ENCODE results near the gene SELENOW. TPM values are rescaled to one million over a fixed set of nuclear protein-coding genes. Genes with fewer than 3 reads are reported as not detected.
"Not testable (repeated sequence)": the region's sequence is repeated elsewhere in the genome, so short reads cannot be mapped to it uniquely, and the experiment has no call there.

Gene SELENOW
- total RNA-seq, 1 experiment from 2014 or later: 124 TPM

GRCh38 chr19:47756627-47756929 lies 21.9 kb upstream of the SELENOW start:
- DNase-seq (ENCODE audit: low read depth): no peak

- DNase-seq (ENCODE audit: low read depth): no peak
Measured at GRCh38 chr19:47756953-47757608, 21.4 kb upstream of the SELENOW start.

DNA sequence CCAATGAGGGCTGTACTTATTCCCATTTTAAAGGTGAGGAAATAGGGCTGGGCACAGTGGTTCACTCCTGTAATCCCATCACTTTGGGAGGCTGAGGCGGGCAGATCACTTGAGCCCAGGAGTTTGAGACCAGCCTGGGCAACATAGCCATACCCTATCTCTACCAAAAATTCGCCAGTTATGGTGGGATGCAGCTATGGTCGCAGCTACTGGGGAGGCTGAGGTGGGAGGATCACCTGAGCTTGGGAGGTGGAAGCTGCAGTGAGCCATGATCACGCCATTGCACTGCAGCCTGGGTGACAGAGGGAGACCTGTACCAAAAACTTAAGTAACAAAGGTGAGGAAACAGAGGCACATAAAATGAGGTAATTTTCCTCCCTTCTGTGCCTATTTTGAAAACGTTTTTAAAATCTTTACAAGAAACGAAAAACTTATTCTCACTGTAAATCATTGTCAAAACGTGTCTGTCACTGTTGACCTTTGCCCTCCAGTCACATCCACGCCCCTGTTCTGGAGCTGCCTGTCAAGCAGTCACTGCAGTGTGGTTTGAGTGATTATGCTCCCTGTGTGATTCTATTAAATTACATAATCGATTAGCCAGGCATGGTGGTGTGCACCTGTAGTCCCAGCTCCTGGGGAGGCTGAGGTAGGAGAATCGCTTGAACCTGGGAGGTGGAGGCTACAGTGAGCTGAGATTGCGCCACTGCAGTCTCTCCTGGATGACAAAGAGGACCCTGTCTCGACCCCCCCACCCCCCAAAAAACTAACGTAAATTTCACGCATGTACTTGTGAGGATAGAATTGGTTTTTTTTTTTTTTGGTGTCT lies 20.7 kb upstream of the SELENOW start:
- no peak for DNase-seq (ENCODE audit: low read depth)

DNA sequence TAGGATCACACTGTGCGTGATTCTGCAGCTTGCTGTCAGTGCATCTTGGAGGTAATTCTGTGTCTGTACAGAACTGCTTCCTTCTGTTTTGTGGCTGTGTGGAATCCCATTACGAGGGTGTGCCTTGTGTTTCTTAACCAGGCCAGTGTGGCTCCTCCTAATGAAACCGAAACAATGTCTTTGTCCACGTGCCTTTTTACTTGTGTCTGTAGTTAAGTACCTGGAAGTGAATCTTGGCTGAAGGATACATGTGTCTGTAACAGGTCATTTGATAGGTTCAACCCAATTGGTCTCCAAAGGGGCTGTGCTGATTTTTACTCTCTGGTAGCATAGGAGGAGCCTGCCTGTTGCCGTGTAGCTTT lies 20.1 kb upstream of the SELENOW start:
- DNase-seq (ENCODE audit: low read depth): no peak

- DNase-seq (ENCODE audit: low read depth): no peak
Measured at GRCh38 chr19:47760632-47760999, 17.9 kb upstream of the SELENOW start.

- no peak for DNase-seq (ENCODE audit: low read depth)
Measured at GRCh38 chr19:47761566-47761965, 16.9 kb upstream of the SELENOW start.

GRCh38 chr19:47762151-47762550 lies 16.4 kb upstream of the SELENOW start:
- no peak for DNase-seq (ENCODE audit: low read depth)

DNA sequence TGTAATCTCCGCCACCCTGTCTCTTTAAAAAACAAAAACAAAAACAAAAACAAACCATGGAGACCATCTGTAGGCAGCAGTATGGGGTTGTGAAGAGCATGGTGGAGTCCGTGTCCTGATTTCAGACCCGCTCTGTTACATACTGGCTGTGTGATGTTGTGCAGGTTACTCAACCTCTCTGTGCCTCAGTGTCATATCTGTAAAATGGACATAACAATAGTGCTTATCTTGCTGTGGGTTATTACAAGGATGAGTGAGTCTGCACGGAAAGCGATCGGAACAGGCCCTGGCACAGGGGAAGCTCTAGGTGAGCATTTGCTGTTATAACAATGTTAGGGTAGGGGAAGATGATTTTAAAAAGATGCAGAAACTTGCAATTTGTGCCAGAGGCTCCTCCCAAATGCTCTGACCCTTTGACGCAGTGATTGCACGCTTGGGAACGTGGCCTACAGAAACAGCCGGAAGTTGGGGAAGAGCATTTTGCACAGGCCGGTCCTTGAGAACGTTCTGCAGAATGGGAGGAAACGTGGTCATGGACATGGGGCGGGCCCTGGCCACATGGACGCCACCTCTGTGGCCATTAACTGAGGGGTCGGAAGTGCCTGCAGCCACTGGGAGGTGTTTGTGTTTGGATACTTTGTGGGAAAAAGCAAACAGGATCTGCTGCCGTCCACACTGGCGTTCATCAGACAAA lies 15.7 kb upstream of the SELENOW start:
- DNase-seq (ENCODE audit: low read depth): no peak

DNA sequence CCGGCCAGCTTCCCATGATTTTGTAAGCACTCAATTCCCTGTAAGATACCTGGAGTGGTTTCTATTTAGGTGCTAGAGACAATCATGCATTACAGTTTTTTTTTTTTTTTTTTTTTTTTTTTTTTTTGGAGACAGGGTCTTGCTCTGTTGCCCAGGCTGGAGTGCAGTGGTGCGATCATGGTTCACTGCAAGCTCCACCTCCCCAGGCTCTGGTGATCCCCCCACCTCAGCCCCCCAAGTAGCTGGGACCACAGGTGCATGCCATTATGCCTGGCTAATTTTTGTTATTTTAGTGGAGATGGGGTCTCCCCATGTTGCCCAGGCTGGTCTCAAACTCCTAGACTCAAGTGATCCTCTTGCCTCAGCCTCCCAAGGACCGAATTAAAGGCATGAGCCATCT lies 13.8 kb upstream of the SELENOW start:
- DNase-seq (ENCODE audit: low read depth): not testable (repeated sequence)

DNA sequence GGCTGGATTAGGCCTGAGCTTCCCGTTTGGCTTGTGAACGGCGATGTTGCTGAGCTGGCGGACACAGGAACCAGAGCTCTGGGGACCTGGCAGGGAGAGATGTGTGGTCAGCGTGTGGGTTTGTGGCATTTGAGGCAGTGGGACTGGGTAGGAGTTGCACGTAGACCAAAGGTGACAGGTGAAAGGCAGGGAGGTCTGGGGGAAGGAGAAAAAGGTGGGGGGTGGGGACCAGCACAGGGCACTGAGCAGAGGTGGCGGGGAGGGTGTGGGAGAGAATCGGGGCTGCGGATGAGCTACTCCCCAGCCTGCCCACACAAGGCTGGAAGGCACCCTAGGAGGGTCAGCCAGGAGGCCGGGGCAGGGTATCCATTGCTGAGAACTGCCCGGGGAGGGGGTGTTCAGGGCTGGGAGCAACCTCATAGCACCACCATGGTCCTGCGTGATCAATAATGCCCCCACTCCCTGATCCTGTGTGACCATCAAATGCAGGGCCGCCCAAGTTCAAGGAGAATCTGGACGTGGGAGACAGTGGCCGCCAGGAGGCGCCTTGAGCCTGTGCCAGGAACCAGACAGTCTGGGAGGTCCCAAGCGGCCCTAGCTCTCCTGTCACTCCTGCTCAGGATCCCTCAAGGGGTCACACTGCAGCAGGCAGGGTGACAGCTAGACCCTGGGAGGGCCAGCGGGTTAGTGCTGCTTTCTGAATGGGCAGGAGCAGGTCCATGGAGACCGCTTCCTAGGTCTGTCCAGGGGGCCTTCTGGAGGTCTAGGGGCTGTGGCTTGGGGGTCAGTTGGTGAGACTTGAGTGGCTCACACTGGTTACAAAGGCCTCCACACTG lies 12.8 kb upstream of the SELENOW start:
- DNase-seq (ENCODE audit: low read depth): no peak

GRCh38 chr19:47766359-47766620 lies 12.2 kb upstream of the SELENOW start:
- no peak for DNase-seq (ENCODE audit: low read depth)

GRCh38 chr19:47766670-47767069 lies 11.8 kb upstream of the SELENOW start:
- DNase-seq (ENCODE audit: low read depth): no peak

- no peak for DNase-seq (ENCODE audit: low read depth)
Measured at GRCh38 chr19:47767349-47767748, 11.2 kb upstream of the SELENOW start.

- DNase-seq (ENCODE audit: low read depth): no peak
Measured at GRCh38 chr19:47768604-47769003, 9.9 kb upstream of the SELENOW start.

- DNase-seq (ENCODE audit: low read depth): no peak
Measured at GRCh38 chr19:47769534-47769933, 9.0 kb upstream of the SELENOW start.

DNA sequence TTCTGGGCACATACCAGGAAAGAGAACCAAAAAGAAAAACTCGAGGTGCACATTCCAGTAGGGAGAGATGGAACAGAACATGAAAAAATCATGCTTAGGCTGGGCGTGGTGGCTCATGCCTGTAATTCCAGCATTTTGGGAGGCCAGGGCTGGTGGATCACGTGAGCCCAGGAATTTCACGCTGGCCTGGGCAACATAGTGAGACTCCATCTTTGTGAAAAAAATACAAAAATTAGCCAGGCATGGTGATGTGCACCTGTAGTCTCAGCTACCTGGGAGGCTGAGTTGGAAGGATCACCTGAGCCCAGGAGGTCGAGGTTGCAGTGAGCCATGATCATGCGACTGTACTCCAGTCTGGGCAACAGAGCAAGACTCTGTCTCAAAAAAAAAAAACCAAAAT lies 7.2 kb upstream of the SELENOW start:
- DNase-seq (ENCODE audit: low read depth): not testable (repeated sequence)

- DNase-seq (ENCODE audit: low read depth): peak; percentile 38
Measured at GRCh38 chr19:47776568-47776967, 1.9 kb upstream of the SELENOW start.

GRCh38 chr19:47777245-47778048 lies 1.1 kb upstream of the SELENOW start:
- not testable (repeated sequence) for DNase-seq (ENCODE audit: low read depth)

- no peak for DNase-seq (ENCODE audit: low read depth)
Measured at GRCh38 chr19:47778954-47779351, 450 bp downstream of the SELENOW start.

- DNase-seq (ENCODE audit: low read depth): no peak
Measured at GRCh38 chr19:47779524-47780214, 1.2 kb downstream of the SELENOW start.

GRCh38 chr19:47780215-47780551 lies 1.7 kb downstream of the SELENOW start:
- no peak for DNase-seq (ENCODE audit: low read depth)
